ENCODE data around the gene SHF.

DNA sequence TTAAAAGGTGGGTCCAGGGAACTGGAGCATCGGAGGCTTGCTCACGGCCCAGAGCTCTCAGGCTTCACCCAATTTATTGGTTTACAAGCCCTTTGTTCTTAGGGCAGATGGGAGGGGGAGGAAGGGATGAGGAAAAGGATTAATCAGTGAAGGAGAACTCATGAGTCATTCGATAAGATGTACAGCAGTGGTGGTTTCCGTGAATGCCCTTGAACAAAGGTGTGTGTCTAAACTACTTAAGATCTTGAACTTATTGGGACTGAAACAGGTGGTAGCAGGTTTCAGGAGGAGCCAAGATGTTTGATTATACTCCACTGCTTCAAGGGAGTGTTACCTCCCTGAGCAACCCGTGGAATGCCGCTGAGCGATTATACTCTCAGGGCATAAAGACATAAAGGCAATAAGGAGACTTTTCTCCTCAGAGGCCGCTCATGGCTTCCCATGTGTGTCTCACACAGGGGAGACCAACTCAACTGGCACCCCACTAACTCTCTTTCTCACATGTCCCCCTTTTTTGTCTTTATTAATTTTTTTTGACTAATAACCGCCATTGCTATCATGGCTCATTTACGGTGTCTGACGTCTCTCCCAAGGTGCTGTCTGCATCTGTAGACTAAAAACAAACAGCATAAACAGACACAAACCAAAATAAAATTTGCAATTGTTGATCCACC, 46.9 kb upstream of the SHF start:
- TF ChIP-seq, protein P1, sequence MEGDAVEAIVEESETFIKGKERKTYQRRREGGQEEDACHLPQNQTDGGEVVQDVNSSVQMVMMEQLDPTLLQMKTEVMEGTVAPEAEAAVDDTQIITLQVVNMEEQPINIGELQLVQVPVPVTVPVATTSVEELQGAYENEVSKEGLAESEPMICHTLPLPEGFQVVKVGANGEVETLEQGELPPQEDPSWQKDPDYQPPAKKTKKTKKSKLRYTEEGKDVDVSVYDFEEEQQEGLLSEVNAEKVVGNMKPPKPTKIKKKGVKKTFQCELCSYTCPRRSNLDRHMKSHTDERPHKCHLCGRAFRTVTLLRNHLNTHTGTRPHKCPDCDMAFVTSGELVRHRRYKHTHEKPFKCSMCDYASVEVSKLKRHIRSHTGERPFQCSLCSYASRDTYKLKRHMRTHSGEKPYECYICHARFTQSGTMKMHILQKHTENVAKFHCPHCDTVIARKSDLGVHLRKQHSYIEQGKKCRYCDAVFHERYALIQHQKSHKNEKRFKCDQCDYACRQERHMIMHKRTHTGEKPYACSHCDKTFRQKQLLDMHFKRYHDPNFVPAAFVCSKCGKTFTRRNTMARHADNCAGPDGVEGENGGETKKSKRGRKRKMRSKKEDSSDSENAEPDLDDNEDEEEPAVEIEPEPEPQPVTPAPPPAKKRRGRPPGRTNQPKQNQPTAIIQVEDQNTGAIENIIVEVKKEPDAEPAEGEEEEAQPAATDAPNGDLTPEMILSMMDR (IDR thresholded peaks at IDR 0.05; ENCODE audit: borderline replicate concordance, extremely low read depth, low read length, poor library complexity, severe bottlenecking) = no peak
- TF ChIP-seq EZH2 (IDR thresholded peaks at IDR 0.05; ENCODE audit: borderline replicate concordance, low read depth, low read length, severe bottlenecking) = no peak

Measured in DND-41 (cell line).